IMR-90 (cell line): ENCODE data around the gene AQP7. TPM values are rescaled to one million over a fixed set of nuclear protein-coding genes. Genes with fewer than 3 reads are reported as not detected.

Experiments used
- ATAC-seq: fragments of 200-7000 bp; cut with Tn5 transposase; 2 replicates; pipeline ENCODE4 v1.9.1; 2020; ENCODE audit warnings: low read depth, mild to moderate bottlenecking, moderate library complexity
- BruUV-seq: library from RNA; stranded (reverse); fragments of 400-500 nt; replicated peaks from 2 replicates; lab custom pipeline; 2021; lab: Mats Ljungman, UMichigan
- CTCF ChIA-PET: fragments of 300-600 bp; formaldehyde crosslinking; extraction: SDS; loops from one replicate; lab custom pipeline; 2021; ENCODE audit warnings: antibody characterized with exemption; lab: Yijun Ruan, JAX
- POLR2A ChIA-PET: fragments of 300-600 bp; sonication (Branson Sonifier 250); formaldehyde crosslinking; loops from one replicate; lab custom pipeline; 2022; ENCODE audit warnings: antibody characterized with exemption; ENCODE audit not compliant: unreplicated experiment; lab: Charles Lee
- DNase-seq: peaks from one replicate; pipeline ENCODE4 v3.0.0; 2013
- H2AFZ ChIP-seq: replicated peaks from 2 replicates; pipeline ENCODE3; 2013; ENCODE audit warnings: low read length, mild to moderate bottlenecking; ENCODE audit not compliant: poor library complexity
- H2AK5ac ChIP-seq: 2 replicates; pipeline ENCODE4 v1.6.1; 2013; ENCODE audit warnings: low read depth, low read length, inconsistent platforms
- H2AK9ac ChIP-seq: replicated peaks from 2 replicates; pipeline ENCODE3; 2013; ENCODE audit warnings: mild to moderate bottlenecking, low read depth, low read length, moderate library complexity; ENCODE audit not compliant: poor library complexity
- H2BK120ac ChIP-seq: 2 replicates; pipeline ENCODE4 v1.6.1; 2013; ENCODE audit warnings: low read depth, low read length, inconsistent platforms
- H2BK15ac ChIP-seq: 3 replicates; pipeline ENCODE4 v1.6.1; 2013; ENCODE audit warnings: low read depth, low read length, inconsistent platforms
- H2BK20ac ChIP-seq: 2 replicates; pipeline ENCODE4 v1.6.1; 2013; ENCODE audit warnings: low read depth, mild to moderate bottlenecking, inconsistent platforms, low read length, moderate library complexity
- H2BK5ac ChIP-seq: 2 replicates; pipeline ENCODE4 v1.6.1; 2013; ENCODE audit warnings: mild to moderate bottlenecking, low read depth, low read length, inconsistent platforms; ENCODE audit not compliant: poor library complexity, severe bottlenecking
- H3K14ac ChIP-seq: replicated peaks from 2 replicates; pipeline ENCODE4 v1.6.1; 2013; ENCODE audit warnings: low read depth, low read length, inconsistent platforms
- H3K18ac ChIP-seq: 2 replicates; pipeline ENCODE4 v1.6.1; 2013; ENCODE audit warnings: low read depth, low read length, control low read depth
- H3K23ac ChIP-seq: 2 replicates; pipeline ENCODE4 v1.6.1; 2013; ENCODE audit warnings: low read depth, low read length, inconsistent platforms
- H3K27ac ChIP-seq: 2 replicates; pipeline ENCODE4 v1.5.1; 2013; ENCODE audit warnings: mild to moderate bottlenecking, control low read depth, low read length; ENCODE audit not compliant: insufficient read depth
- H3K27me3 ChIP-seq: 2 replicates; pipeline ENCODE4 v1.6.1; 2013; ENCODE audit warnings: low read length; ENCODE audit not compliant: control insufficient read depth, insufficient read depth
- H3K36me3 ChIP-seq: 2 replicates; pipeline ENCODE4 v1.6.1; 2013; ENCODE audit warnings: low read length, mixed read lengths; ENCODE audit not compliant: control insufficient read depth, insufficient read depth
- H3K4ac ChIP-seq: 2 replicates; pipeline ENCODE4 v1.6.1; 2013; ENCODE audit warnings: low read depth, low read length, inconsistent platforms
- H3K4me1 ChIP-seq: 2 replicates; pipeline ENCODE4 v1.6.1; 2013; ENCODE audit warnings: low read length, mixed read lengths; ENCODE audit not compliant: control insufficient read depth, insufficient read depth
- H3K4me2 ChIP-seq: 2 replicates; pipeline ENCODE4 v1.6.1; 2013; ENCODE audit warnings: low read depth, mild to moderate bottlenecking, control low read depth, low read length, moderate library complexity
- H3K4me3 ChIP-seq: 2 replicates; pipeline ENCODE4 v1.5.1; 2013; ENCODE audit warnings: low read depth, mild to moderate bottlenecking, control low read depth, low read length, moderate library complexity; ENCODE audit not compliant: insufficient read depth
- H3K56ac ChIP-seq: 2 replicates; pipeline ENCODE4 v1.6.1; 2013; ENCODE audit warnings: low read length, inconsistent platforms; ENCODE audit not compliant: insufficient read depth; ENCODE audit errors: extremely low read depth
- H3K79me1 ChIP-seq, 2 experiments: 2 replicates each; pipeline ENCODE4 v1.6.1; 2013; ENCODE audit warnings: low read length in 2 of 2, inconsistent platforms in 1 of 2, low read depth in 1 of 2
- H3K9ac ChIP-seq: 2 replicates; pipeline ENCODE4 v1.6.1; 2013; ENCODE audit warnings: low read depth, low read length, control low read depth
- H3K9me1 ChIP-seq: 2 replicates; pipeline ENCODE4 v1.6.1; 2013; ENCODE audit warnings: low read length, inconsistent platforms; ENCODE audit not compliant: insufficient read depth
- H3K9me3 ChIP-seq: 2 replicates; pipeline ENCODE4 v1.6.1; 2013; ENCODE audit warnings: low read length; ENCODE audit not compliant: control insufficient read depth, insufficient read depth
- H4K20me1 ChIP-seq: 2 replicates; pipeline ENCODE4 v1.6.1; 2013; ENCODE audit warnings: low read length, inconsistent platforms; ENCODE audit not compliant: insufficient read depth
- H4K5ac ChIP-seq: 2 replicates; pipeline ENCODE4 v1.6.1; 2013; ENCODE audit warnings: mild to moderate bottlenecking, low read depth, low read length, control low read depth
- H4K8ac ChIP-seq, 2 experiments: 2 replicates each; pipeline ENCODE4 v1.6.1; 2013; ENCODE audit warnings: low read depth in 2 of 2, low read length in 2 of 2, control low read depth in 1 of 2, inconsistent platforms in 1 of 2
- H4K91ac ChIP-seq: 2 replicates; pipeline ENCODE4 v1.6.1; 2013; ENCODE audit warnings: low read depth, low read length, inconsistent platforms; ENCODE audit not compliant: insufficient read depth
- MAFK ChIP-seq: IDR thresholded peaks from 2 replicates; pipeline ENCODE4 v1.6.1; 2012; ENCODE audit warnings: low read depth, low read length, improper control_type of control experiment
- MXI1 ChIP-seq: IDR thresholded peaks from 2 replicates; pipeline ENCODE4 v1.6.1; 2012; ENCODE audit warnings: low read depth, mild to moderate bottlenecking, low read length, moderate library complexity, borderline replicate concordance
- NFE2L2 ChIP-seq: fragments of 150-350 bp; IDR thresholded peaks from 2 replicates; pipeline ENCODE4 v1.6.1; 2016; ENCODE audit warnings: low read depth, mild to moderate bottlenecking, low read length
- RAD21 ChIP-seq: IDR thresholded peaks from 2 replicates; pipeline ENCODE4 v1.6.1; 2012; ENCODE audit warnings: low read length, improper control_type of control experiment
- RCOR1 ChIP-seq: IDR thresholded peaks from 2 replicates; pipeline ENCODE4 v1.6.1; 2012; ENCODE audit warnings: mild to moderate bottlenecking, low read length, improper control_type of control experiment; ENCODE audit not compliant: insufficient replicate concordance
- USF2 ChIP-seq: fragments of 150-350 bp; IDR thresholded peaks from 2 replicates; pipeline ENCODE4 v1.6.1; 2017; ENCODE audit warnings: mild to moderate bottlenecking, antibody characterized with exemption, low read length, low read depth
- WGBS, 2 experiments: methylation state at CpG; one replicate each; pipeline versions ENCODE4 v1.1.5 to v1.1.7; 2013; ENCODE audit warnings: missing lambda C conversion rate in 2 of 2; ENCODE audit not compliant: insufficient read length in 1 of 2; ENCODE audit errors: extremely low coverage in 2 of 2; 5-methylcytosine and 5-hydroxymethylcytosine counted together
- dilution Hi-C: fragments of 300-500 bp; cut with HindIII; formaldehyde crosslinking; loops from one replicate; pipeline ENCODE4 v1.14.3; 2018; ENCODE audit warnings: low sequenced_read_pairs; ENCODE audit not compliant: unreplicated experiment
- in situ Hi-C: fragments of 300-500 bp; cut with MboI; formaldehyde crosslinking; loops from 3 replicates; pipeline ENCODE4 v1.14.3; 2019; ENCODE audit warnings: low sequenced_read_pairs, inconsistent platforms, mixed read lengths
- intact Hi-C: fragments of 100-400 bp; cut with micrococcal nuclease; formaldehyde crosslinking; loops from 2 replicates; pipeline ENCODE4 v1.10.0; 2022
- polyA plus RNA-seq, 3 experiments: library from polyadenylated mRNA; depleted of rRNA; stranded (reverse); fragments of >200 nt; gene quantifications; 2 replicates each; pipeline ENCODE4 v1.2.3, GENCODE V29; 2012; ENCODE audit warnings: low replicate concordance in 1 of 3
- total RNA-seq: library from RNA; depleted of rRNA; stranded (reverse); fragments of >200 nt; gene quantifications from 2 replicates; pipeline ENCODE4 v1.2.3, GENCODE V29; 2012

The AQP7 gene
- total and polyA plus RNA-seq, 2 of the 4 experiments (the other 2 are of a cell fraction): 0.07 TPM; not detected in 1

- TF ChIP-seq RAD21 (no peak), NFE2L2 (no peak), RCOR1 (no peak), MAFK (no peak), USF2 (no peak), MXI1 (no peak)
- Histone ChIP-seq H2BK15ac (no peak overlapping the region), H4K20me1 (no peaks in the 10 kb centered on the region), H3K9ac (no peak overlapping the region), H3K14ac (no peak overlapping the region), H4K8ac (no peak overlapping the region), H3K9me1 (peaks cover 9% of the 10 kb centered on the region), H3K9me3 (no peaks in the 10 kb centered on the region), H3K27ac (no peak overlapping the region), H4K5ac (no peak overlapping the region), H3K4me3 (no peak overlapping the region), H3K4ac (no peak overlapping the region; the same call in 1 of the 2 replicates), H2BK120ac (no peak overlapping the region), H2AK5ac (0 out of 2 replicates have a peak overlapping the region, but pooled peaks have one; percentile 14), H3K4me1 (peaks cover 10% of the 10 kb centered on the region), H4K91ac (no peak overlapping the region), H3K27me3 (peaks cover under 1% of the 10 kb centered on the region; the same call in 1 of the 2 replicates), H3K18ac (no peak overlapping the region), H3K4me2 (no peak overlapping the region), H2AK9ac (no peak overlapping the region), H3K36me3 (no peaks in the 10 kb centered on the region), H2AFZ (no peak overlapping the region), H3K79me1 (no peaks in the 10 kb centered on the region), H2BK5ac (no peak overlapping the region), H2BK20ac (no peak overlapping the region; the same call in 1 of the 2 replicates), H3K56ac (no peak overlapping the region), H3K23ac (no peak overlapping the region)
- no peak for DNase-seq
- BruUV-seq: no TSS peak
- intact Hi-C loops (no loop called here), dilution Hi-C loops (no loop called here), in situ Hi-C loops (no loop called here)
- 100% methylated on average over 2 of the region's 11 CpGs; no CpG with 5 or more reads in 1 of the 2 experiments for WGBS, 2 experiments
- no peak for ATAC-seq
- CTCF ChIA-PET: no interaction called here
- POLR2A ChIA-PET: no interaction called here
Measured at GRCh38 chr9:33445389-33446239, 43.2 kb upstream of the AQP7 start.
